ENCODE results near the gene ZNF862.
"Not testable (repeated sequence)": the region's sequence is repeated elsewhere in the genome, so short reads cannot be mapped to it uniquely, and the experiment has no call there.

Gene ZNF862

GRCh38 chr7:149825567-149826343, 12.4 kb upstream of the ZNF862 start:
- no peak for DNase-seq

DNA sequence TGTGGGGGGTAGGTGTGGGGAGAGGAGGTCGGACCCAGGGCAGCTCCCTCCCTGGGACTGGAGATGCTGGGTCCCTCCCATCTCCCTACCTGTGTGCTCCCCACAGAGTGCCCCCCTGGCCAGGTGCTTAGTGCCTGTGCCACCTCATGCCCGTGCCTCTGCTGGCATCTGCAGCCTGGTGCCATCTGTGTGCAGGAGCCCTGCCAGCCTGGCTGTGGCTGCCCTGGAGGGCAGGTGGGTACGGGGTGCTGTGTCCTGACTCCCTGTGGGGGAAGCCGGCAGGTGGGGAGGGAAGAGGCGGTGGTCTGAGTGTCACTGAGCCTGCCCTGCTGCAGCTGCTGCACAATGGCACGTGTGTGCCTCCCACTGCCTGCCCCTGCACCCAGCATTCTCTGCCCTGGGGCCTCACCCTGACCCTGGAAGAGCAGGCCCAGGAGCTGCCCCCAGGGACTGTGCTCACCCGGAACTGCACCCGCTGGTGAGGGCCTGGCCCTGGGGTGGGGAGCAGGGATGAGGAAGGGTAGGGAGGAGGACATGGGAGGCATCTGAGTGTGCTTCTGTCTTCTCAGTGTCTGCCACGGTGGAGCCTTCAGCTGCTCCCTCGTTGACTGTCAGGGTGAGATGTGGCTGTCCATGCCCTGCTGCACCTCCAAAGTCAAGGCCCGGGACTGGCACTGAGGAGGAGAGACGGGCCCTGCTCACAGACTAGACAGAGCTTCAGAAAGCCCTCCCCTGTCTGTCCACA, 11.7 kb upstream of the ZNF862 start:
- no peak for DNase-seq

GRCh38 chr7:149827089-149827981, 10.8 kb upstream of the ZNF862 start:
- no peak for DNase-seq

- DNase-seq, result no peak
Measured at GRCh38 chr7:149828357-149829309, 9.5 kb upstream of the ZNF862 start.

DNA sequence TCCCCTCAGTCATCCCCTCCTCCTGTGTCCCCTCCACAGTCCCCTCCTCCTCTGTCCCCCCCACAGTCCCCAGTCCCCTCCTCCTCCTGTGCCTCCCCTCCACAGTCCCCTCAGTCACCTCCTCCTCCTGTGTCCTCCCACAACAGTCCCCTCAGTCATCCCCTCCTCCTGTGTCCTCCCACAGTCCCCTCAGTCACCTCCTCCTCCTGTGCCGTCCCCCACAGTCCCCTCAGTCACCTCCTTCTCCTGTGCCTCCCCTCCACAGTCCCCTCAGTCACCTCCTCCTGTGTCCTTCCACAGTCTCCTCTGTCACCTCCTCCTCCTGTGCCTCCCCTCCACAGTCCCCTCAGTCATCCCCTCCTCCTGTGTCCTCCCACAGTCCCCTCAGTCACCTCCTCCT, 7.6 kb upstream of the ZNF862 start:
- DNase-seq, result not testable (repeated sequence)

DNA sequence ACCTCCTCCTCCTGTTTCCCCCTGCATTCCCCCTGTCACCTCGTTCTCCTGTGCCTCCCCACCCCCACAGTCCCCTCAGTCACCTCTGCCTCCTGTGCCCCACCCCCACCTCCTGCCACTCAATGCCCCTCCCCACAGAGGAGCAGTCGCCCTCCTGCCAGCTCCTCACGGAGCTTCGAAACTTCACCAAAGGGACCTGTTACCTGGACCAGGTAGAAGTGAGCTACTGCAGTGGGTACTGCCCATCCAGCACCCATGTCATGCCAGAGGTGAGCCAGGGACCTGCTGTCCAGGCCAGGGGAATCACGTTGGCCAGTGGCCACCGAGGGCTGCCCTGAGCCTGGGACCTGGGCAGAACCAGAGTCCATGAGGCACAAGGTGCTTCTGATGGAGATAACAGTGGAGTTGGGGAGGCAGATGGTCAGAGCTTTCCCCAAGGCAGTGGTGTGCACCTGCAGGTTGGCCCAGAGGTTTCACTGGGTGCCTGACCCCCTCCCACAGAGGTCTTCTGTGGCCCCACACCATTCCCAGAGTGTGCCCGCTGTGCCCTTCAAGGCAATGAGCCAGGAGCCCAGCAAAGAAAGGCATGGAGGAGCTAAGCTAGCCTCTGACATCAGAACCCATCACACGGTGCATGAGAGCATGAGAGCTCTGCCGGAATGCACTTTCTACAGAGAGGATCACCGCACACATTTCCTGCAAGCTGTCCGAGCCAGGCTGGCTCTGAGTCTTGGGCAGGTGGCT, 7.0 kb upstream of the ZNF862 start:
- no peak for DNase-seq

DNA sequence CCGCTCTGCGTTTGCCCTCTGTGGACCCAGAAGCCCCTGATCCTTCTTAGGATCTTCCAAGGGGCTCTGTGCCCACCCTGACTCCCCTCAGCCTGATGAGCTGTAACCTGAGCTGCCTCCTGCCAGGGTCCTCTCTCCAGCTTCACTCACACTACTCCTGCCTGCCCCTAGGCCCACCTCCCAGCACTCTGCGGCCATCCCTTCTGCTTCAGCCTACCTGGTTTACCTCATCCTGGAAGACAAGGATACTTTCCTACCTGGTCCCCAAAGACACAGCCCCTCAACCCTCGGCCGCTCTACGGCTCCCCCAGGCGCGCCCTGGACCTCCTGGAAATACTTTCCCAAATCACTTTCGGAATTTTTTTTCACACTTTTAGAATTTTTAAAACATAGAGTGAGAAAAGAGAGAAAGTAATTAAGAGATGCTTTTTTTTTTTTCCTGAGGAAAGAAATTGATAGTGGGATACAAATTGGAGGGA, 6.4 kb upstream of the ZNF862 start:
- no peak for DNase-seq

GRCh38 chr7:149832332-149833041, 5.7 kb upstream of the ZNF862 start:
- DNase-seq, result no peak

GRCh38 chr7:149833495-149834130, 4.6 kb upstream of the ZNF862 start:
- no peak for DNase-seq

DNA sequence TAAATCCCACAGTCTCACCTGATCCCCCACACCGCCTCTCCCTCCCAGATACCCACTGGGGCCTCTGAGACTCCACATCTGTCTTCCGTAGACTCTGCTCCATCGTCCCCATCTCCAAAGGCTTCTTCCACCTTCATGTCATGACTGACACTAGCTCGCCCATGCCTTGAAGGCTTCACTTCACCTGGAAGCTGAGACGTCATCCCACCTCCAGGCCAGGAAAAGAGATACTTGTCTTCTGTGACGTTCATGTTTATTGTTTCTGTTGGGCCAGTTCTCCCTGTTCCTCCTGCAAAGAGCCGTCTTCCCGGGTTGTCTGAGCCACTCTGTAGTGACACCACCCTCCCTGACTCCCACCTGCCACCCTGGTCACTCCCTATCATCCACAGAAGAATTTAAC, 3.6 kb upstream of the ZNF862 start:
- DNase-seq, result no peak

GRCh38 chr7:149836434-149836833, 1.7 kb upstream of the ZNF862 start:
- DNase-seq, result no peak

- DNase-seq, result no peak
Measured at GRCh38 chr7:149837564-149838223, 481 bp upstream of the ZNF862 start.

DNA sequence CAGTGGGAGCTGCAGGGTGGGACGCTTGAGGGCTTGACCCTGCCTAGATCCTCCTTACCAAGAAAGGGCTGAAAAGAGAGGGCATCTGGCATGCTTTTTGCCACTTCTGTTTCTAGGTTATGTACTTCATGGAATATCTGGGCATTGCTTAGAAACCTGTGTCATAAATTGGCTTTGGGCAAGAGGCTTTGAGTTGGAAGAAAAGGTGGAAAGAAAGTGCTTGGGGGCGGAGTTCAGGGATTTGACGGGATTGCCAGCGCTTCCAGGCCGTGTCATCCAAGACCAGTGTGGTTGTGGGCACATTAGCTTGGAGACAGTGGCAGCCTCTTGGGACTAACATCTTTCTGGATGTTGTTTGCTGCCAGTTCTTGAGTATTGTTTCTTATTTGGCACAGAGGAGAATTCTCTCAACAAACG, 825 bp downstream of the ZNF862 start:
- DNase-seq, result no peak

DNA sequence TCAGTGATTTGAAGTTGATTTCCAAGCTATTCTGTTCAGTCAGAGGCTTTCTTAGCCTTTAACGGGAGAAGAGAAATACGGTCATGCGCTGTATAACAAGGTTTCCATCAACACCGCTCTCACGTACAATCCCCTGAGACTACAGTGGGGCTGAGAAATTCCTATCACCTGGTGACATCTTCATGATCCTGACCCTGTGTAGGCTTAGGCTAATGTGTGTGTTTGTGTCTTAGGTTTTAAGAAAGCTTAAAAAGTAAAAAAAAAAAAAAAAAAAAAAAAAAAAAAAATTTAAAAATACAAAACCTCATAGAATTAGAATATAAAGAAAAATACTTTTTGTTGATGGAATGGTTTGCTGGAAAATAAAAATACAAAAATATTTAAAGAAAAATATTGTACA, 1.8 kb downstream of the ZNF862 start:
- no peak for DNase-seq

DNA sequence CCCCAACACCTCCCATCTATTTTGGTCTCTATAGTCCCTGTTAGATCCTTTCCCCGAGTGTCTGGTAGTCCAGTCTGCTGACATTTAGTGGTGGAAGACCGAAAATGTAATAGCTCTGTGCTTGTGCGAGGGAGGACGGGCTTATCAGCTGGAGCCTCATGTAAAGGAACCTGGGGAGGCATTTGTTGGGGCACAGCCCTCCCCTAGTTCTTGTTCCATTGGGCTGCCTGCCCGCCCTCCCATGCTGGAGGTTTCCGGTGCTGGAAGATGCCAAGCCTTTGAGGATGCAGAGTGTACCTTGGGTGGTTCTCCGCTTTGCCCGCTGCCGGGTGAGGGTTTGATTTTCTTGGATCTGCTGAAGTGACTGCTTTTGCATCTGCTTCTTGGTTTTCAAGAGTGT, 5.4 kb downstream of the ZNF862 start:
- no peak for DNase-seq

DNA sequence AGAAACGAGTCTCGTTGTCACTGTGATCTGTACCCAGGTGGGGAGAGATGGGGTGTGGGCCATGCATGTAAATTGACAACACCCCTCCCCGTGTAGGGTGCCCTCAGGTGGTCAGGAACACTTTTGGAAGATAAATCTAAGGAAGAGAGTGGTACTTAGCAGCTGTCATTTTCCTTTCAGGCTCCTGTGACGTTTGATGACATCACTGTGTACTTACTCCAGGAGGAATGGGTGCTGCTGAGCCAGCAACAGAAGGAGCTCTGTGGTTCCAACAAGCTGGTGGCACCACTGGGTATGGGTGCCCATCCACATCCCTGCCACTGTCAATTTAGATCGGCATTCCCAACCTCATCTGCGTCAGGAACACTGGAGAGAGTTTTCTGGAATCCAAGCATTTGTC, 6.3 kb downstream of the ZNF862 start:
- DNase-seq, result no peak

DNA sequence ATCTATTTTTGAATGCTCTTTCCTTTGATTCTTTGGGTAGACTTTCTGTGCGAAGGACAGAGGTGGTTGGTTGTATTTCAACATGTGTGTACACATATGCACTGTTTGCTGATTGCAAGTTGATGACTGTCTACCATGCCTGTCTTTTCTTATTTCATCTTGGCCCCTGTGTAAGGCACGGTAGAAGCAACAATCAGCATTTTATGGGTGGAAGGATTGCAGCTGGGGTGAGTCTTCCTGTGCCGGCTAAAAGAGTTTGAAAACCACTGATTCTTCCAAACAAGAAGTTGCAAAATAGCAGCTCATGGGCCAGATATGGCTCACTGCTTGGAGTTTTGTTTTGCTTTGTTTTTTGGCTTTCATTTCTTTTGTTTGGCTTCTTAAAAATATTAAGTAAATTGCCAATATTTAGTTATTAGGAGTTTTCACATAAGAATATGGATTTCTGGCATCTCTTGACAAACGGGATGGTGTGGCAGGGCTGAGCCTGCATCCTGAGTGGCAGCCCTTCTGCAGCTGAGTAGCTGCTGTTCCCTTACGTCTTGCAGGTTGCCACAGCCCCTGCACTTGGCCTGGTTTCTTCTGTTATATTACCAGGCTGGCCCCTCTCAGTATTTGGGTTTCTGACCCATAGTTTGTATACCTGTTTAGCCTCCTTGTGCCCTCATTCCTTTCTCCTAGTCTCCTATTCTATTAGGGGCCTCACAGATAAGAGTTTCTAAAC, 7.2 kb downstream of the ZNF862 start:
- DNase-seq, result no peak

DNA sequence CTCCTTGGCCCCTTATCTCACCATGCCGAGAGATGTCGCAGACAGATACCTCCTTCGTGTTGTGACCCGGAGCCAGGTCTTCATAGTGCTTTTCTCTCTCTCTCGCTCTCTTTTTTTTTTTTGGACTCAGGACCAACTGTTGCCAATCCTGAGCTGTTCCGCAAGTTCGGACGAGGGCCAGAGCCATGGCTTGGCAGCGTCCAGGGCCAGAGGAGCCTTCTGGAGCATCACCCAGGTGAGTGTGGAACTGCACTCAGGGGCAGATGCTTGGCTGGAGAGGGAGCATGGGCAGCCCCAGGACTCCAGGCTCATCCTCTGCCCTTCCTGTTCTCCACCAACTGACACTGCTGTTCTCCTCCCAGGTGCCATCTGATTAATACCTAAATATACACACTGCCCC, 7.8 kb downstream of the ZNF862 start:
- no peak for DNase-seq

Data from hippocampal formation (tissue), 2 donors.